OCI-LY7 (cell line): ENCODE data around the gene HSP90AB1. TPM values are rescaled to one million over a fixed set of nuclear protein-coding genes. Genes with fewer than 3 reads are reported as not detected.

Experiments used
- BruUV-seq: library from RNA; stranded (reverse); fragments of 400-500 nt; replicated peaks from 2 replicates; lab custom pipeline; 2021; lab: Mats Ljungman, UMichigan
- CTCF ChIA-PET: fragments of 300-600 bp; sonication (Branson Sonifier 250); formaldehyde crosslinking; loops from one replicate; lab custom pipeline; 2022; ENCODE audit warnings: antibody characterized with exemption; ENCODE audit not compliant: unreplicated experiment; lab: Charles Lee
- POLR2A ChIA-PET: fragments of 300-600 bp; sonication (Branson Sonifier 250); formaldehyde crosslinking; loops from one replicate; lab custom pipeline; 2022; ENCODE audit warnings: antibody characterized with exemption; lab: Charles Lee
- DNase-seq: peaks from one replicate; pipeline ENCODE4 v3.0.0-alpha.2; 2015; ENCODE audit warnings: low spot score
- H2AFZ ChIP-seq: fragments of 200-600 bp; sonication (generic), shearing (Covaris generic); 2 replicates; pipeline ENCODE4 v1.6.1; 2014; ENCODE audit warnings: mild to moderate bottlenecking, antibody characterized with exemption, low read length, moderate library complexity
- H3K27ac ChIP-seq: fragments of 200-600 bp; sonication (generic); 2 replicates; pipeline ENCODE4 v1.5.1; 2014; ENCODE audit warnings: mixed run types, low read depth, mild to moderate bottlenecking, moderate library complexity, low read length, inconsistent platforms; ENCODE audit not compliant: poor library complexity, severe bottlenecking
- H3K36me3 ChIP-seq: fragments of 200-600 bp; sonication (generic); 2 replicates; pipeline ENCODE4 v1.6.1; 2014; ENCODE audit warnings: mild to moderate bottlenecking, antibody characterized with exemption, low read length, moderate library complexity, mixed read lengths; ENCODE audit not compliant: insufficient read depth
- H3K4me1 ChIP-seq: fragments of 200-600 bp; sonication (generic); 2 replicates; pipeline ENCODE4 v1.5.1; 2014; ENCODE audit warnings: mild to moderate bottlenecking, low read length; ENCODE audit not compliant: insufficient read depth, poor library complexity, severe bottlenecking
- H3K4me2 ChIP-seq: fragments of 200-600 bp; sonication (generic); 2 replicates; pipeline ENCODE4 v1.6.1; 2014; ENCODE audit warnings: mild to moderate bottlenecking, low read length
- H3K4me3 ChIP-seq: fragments of 200-600 bp; sonication (generic); 2 replicates; pipeline ENCODE4 v1.5.1; 2014; ENCODE audit warnings: mild to moderate bottlenecking, low read depth, low read length; ENCODE audit not compliant: poor library complexity, severe bottlenecking
- H3K79me2 ChIP-seq: fragments of 200-600 bp; sonication (generic); 2 replicates; pipeline ENCODE4 v1.6.1; 2016; ENCODE audit warnings: low read depth, mild to moderate bottlenecking, low read length, moderate library complexity, mixed read lengths; ENCODE audit not compliant: insufficient read depth
- H3K9me2 ChIP-seq: fragments of 200-600 bp; sonication (generic); 2 replicates; pipeline ENCODE4 v1.6.1; 2016; ENCODE audit warnings: mild to moderate bottlenecking, low read length, mixed read lengths; ENCODE audit not compliant: insufficient read depth
- H3K9me3 ChIP-seq: fragments of 200-600 bp; sonication (generic); 2 replicates; pipeline ENCODE4 v1.6.1; 2014; ENCODE audit warnings: mild to moderate bottlenecking, mixed run types, low read length, mixed read lengths
- H4K20me1 ChIP-seq: fragments of 200-600 bp; sonication (generic); 2 replicates; pipeline ENCODE4 v1.6.1; 2014; ENCODE audit warnings: mild to moderate bottlenecking, antibody characterized with exemption, low read length, moderate library complexity, mixed read lengths; ENCODE audit not compliant: insufficient read depth
- CTCF ChIP-seq: fragments of 200-600 bp; sonication (generic); conservative IDR thresholded peaks from 2 replicates; pipeline ENCODE4 v1.5.1; 2014; ENCODE audit warnings: mild to moderate bottlenecking, antibody characterized with exemption, low read length, moderate library complexity, mixed read lengths
- EZH2phosphoT487 ChIP-seq: fragments of 200-600 bp; sonication (generic); IDR thresholded peaks from 2 replicates; pipeline ENCODE4 v1.6.1; 2018; ENCODE audit warnings: low read depth, borderline replicate concordance, mild to moderate bottlenecking, mixed run types, antibody characterized with exemption, low read length, moderate library complexity, mixed read lengths
- intact Hi-C: fragments of 100-400 bp; cut with micrococcal nuclease; formaldehyde crosslinking; loops from one replicate; pipeline ENCODE4 v1.10.0; 2022; ENCODE audit not compliant: unreplicated experiment
- total RNA-seq, 2 experiments: library from RNA; depleted of rRNA in 1 of 2; stranded (reverse); fragments of >200 nt in 1 of 2; shearing (Covaris generic) in 1 of 2; gene quantifications; 2 replicates each; pipeline ENCODE4 v1.2.3, GENCODE V29; 2014 to 2022

HSP90AB1 gene
- total RNA-seq, 2 experiments from 2014 or later = 911 to 1,282 TPM

- Histone ChIP-seq H3K9me3 (no peaks in the 10 kb centered on the region), H3K4me2 (peak within 1 kb of the TSS; percentile 28), H3K27ac (no peak within 1 kb of the TSS), H3K4me3 (no peak within 1 kb of the TSS), H3K79me2 (no peaks in the 10 kb centered on the region), H3K4me1 (peaks cover 45% of the 10 kb centered on the region), H3K36me3 (no peaks in the 10 kb centered on the region), H3K9me2 (no peaks in the 10 kb centered on the region), H2AFZ (no peak within 1 kb of the TSS; the same call in 1 of the 2 replicates), H4K20me1 (no peaks in the 10 kb centered on the region)
- POLR2A ChIA-PET = interaction anchor here (0.6 kb wide), 1 partner anchor 31 kb away, joined by 4 read pairs; no protein-coding TSS in a partner anchor
- CTCF ChIA-PET = no interaction called here
- intact Hi-C loops = no loop called here
- no TSS peak for BruUV-seq
- TF ChIP-seq CTCF (no peak), EZH2phosphoT487 (no peak)
- no peak for DNase-seq
These were observed 30.1 kb upstream of the HSP90AB1 start, which contains the start of gene MYMX for GRCh38 chr6:44216677-44217331. Gene MYMX, plus strand, starts transcription at chr6:44216926. Its CDS starts 546 bp downstream, at chr6:44217472.

- peak overlapping the region; percentile 47 for H3K27ac ChIP-seq
These were observed 29.4 kb upstream of the HSP90AB1 start for GRCh38 chr6:44217332-44218143.

More at GRCh38 chr6:44217332-44218143, 29.4 kb upstream of the HSP90AB1 start:
- Histone ChIP-seq H3K9me2 (no peaks in the 10 kb centered on the region), H2AFZ (0 out of 2 replicates have a peak overlapping the region, but pooled peaks have one; percentile 75), H3K4me1 (peaks cover 52% of the 10 kb centered on the region), H4K20me1 (no peaks in the 10 kb centered on the region), H3K4me2 (no peak overlapping the region), H3K4me3 (no peak overlapping the region), H3K36me3 (no peaks in the 10 kb centered on the region), H3K79me2 (no peaks in the 10 kb centered on the region), H3K9me3 (no peaks in the 10 kb centered on the region)
- POLR2A ChIA-PET = interaction anchor here (1.6 kb wide), 1 partner anchor 11 kb away, joined by 5 read pairs; no protein-coding TSS in a partner anchor
- BruUV-seq = no TSS peak
- TF ChIP-seq EZH2phosphoT487 (no peak), CTCF (no peak)
- no peak for DNase-seq
- CTCF ChIA-PET = no interaction called here
- intact Hi-C loops = no loop called here
